ENCODE measurements around the gene TRIOBP.
"Not testable (repeated sequence)": the region's sequence is repeated elsewhere in the genome, so short reads cannot be mapped to it uniquely, and the experiment has no call there.

The TRIOBP gene

DNA sequence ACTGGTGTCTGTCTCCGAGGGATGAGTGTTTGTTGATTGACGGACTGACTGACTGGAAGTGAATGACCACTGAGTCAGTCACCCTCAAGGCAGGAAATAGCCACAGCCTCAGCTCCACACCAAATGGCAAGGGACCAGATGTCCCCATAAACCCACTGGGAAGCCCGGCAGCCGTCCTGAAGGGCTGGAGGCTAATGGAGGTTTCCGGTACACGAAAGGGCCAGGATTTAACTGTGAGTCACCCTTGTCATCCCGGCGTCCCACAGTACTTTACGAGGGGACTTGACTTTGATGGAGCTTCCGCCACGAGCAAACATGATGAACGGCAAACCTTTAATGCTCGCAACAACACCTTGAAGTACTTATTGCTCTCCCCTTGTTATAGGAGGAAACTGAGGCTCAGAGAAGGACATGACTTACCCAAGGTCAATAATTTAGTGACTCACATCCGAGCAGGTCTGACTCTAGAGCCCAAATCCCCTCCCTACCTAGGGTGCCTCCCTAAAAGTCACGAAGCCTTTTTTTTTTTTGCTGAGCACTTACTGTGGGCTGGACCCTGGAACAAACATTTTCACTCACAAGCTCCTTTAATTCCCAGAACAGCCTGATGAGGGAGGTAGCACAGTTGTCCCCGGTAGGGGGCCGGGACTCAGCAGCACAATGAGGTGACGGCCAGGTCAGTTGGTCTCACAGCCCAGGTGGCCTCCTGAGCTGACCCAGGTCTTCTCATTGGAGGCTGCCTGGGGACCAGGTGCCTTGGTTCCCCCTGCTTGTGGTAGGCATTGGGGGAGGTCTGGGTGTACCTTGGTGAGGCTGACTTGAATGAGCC, 85.7 kb downstream of the TRIOBP start:
- no peak for DNase-seq (ENCODE audit: low spot score in 2 of 2)
- Histone ChIP-seq H3K27me3 (ENCODE audit: low read depth) (no peaks in the 10 kb centered on the region), H3K4me3 (no peak overlapping the region), H3K4me1 (no peaks in the 10 kb centered on the region; the same call in 1 of the 2 replicates), H3K36me3 (replicated peaks) (no peaks in the 10 kb centered on the region), H3K9me3 (no peaks in the 10 kb centered on the region)
- in situ Hi-C loops (cut with MboI; ENCODE audit: low sequenced_read_pairs) = no loop called here

DNA sequence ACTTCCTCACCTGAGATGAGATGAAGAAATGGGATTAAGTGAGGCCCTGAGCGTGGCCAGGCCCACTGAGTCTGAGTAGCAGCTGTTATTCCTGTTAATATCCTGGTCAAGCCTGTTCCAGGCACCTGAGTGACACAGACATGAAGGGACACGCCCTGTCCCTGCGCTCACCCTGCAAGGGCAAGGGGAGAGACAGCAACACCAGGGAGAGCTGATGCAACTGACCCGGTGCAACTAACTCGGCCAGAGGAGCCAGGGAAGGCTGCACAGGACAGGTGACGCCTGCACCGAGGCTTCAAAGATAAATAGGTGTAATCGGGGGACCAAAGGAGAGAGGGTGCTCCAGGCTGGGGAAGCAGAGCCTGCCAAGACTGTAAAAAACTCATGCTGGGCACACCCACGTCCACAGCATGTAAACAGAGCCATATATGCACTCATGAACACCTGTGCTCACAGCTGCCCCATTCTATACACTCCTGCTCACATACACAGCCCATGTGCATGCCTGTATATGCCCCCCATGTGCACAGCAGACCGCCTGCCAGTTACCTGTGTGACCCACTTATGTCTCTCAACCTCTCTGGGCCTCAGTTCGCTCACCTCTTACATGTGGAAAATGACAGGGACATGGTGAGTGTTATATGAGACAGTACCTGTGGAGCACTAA, 88.1 kb downstream of the TRIOBP start:
- H3K36me3 ChIP-seq (replicated peaks) = no peaks in the 10 kb centered on the region
- no peak for DNase-seq (ENCODE audit: low spot score in 2 of 2)

DNA sequence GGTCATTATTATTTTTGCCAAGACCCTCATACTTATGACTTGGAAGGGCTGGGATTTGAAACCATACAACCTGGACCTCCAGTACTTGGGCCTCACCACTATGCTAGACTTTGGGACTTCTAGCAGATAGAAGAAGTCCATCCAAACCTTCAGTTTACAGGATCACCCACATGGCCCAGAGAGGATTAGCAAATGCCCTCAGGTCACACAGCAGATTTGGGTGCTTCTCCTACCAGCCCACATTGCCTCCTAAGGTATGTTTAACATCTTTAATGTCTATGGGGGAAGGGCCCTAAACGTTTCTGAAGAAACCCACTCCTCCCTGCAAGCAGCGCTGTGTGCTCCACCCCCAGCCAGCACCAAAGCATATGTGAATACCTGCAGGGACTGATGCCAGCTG, 93.4 kb downstream of the TRIOBP start:
- no peak overlapping the region for H3K4me3 ChIP-seq
- no peaks in the 10 kb centered on the region for H3K27me3 ChIP-seq (ENCODE audit: low read depth)
- H3K9me3 ChIP-seq = no peaks in the 10 kb centered on the region
- in situ Hi-C loops (cut with MboI; ENCODE audit: low sequenced_read_pairs) = no loop called here
- H3K36me3 ChIP-seq (replicated peaks) = no peaks in the 10 kb centered on the region
- H3K4me1 ChIP-seq = no peaks in the 10 kb centered on the region
- DNase-seq (ENCODE audit: low spot score in 2 of 2) = no peak

More for the DNA sequence above, 88.1 kb downstream of the TRIOBP start:
- Histone ChIP-seq H3K9me3 (no peaks in the 10 kb centered on the region), H3K27me3 (ENCODE audit: low read depth) (no peaks in the 10 kb centered on the region), H3K4me1 (no peaks in the 10 kb centered on the region), H3K4me3 (no peak overlapping the region)
- in situ Hi-C loops (cut with MboI; ENCODE audit: low sequenced_read_pairs) = no loop called here

DNA sequence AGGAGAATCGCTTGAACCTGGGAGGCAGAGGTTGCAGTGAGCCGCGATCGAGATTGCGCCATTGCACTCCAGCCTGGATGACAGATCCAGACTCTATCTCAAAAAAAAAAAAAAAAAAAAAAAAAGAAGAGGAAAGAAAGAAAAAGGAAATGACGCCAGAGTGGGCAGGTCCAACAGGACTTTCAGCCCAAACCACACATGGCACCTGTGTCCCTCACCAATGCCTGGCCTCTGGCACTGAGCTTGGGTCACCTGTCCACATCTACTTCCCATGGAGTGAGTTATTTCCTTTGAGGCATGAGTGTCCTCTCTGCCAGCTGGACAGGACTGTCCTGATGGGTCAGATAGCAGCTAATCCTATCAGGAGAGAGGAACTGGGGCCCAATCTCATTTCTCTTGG, 95.6 kb downstream of the TRIOBP start:
- no peaks in the 10 kb centered on the region for H3K4me1 ChIP-seq
- no peak overlapping the region for H3K4me3 ChIP-seq
- in situ Hi-C loops (cut with MboI; ENCODE audit: low sequenced_read_pairs) = no loop called here
- H3K9me3 ChIP-seq = no peaks in the 10 kb centered on the region
- DNase-seq (ENCODE audit: low spot score in 2 of 2) = no peak
- H3K27me3 ChIP-seq (ENCODE audit: low read depth) = no peaks in the 10 kb centered on the region
- H3K36me3 ChIP-seq (replicated peaks) = no peaks in the 10 kb centered on the region

DNA sequence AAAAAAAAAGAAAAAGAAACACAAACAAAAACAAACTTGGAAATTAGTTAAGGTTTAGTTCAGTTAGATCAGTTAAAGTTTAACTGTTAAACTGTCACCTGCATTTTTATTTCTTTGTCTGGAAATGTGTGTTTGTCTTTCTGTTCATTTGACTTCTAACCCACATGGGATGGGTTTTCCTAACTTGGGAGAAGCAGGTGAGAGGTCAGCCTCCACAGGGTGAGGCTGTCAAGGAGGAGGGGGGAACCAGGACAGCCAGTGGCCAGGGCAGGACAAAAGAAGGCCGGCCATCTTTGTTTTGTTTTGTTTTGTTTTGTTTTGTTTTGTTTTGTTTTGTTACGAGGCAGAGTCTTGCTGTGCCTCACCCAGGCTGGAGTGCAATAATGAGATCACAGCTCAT, 97.5 kb downstream of the TRIOBP start:
- DNase-seq (ENCODE audit: low spot score in 2 of 2) = no peak

DNA sequence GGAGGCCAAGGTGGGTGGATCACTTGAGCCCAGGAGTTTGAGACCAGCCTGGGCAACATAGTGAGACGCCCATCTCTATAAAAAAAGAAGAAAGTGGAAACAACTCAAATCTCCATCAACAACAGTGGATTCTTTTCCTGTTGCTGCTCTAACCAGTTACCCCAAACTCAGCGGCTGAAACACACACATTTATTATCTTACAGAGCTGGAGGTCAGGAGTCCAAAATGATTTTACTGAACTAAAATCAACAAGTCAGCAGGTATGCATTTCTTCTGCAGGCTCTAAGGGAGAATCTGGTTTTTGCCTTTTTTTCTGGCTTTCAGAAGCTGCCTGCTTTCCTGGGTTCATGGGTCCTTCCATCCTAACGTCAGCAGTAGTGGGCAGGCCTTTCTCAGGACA, 99.2 kb downstream of the TRIOBP start:
- Histone ChIP-seq H3K4me3 (no peak overlapping the region), H3K36me3 (replicated peaks) (no peaks in the 10 kb centered on the region), H3K27me3 (ENCODE audit: low read depth) (no peaks in the 10 kb centered on the region), H3K4me1 (no peaks in the 10 kb centered on the region), H3K9me3 (no peaks in the 10 kb centered on the region)
- no peak for DNase-seq (ENCODE audit: low spot score in 2 of 2)
- in situ Hi-C loops (cut with MboI; ENCODE audit: low sequenced_read_pairs) = no loop called here

More for the DNA sequence above, 97.5 kb downstream of the TRIOBP start:
- in situ Hi-C loops (cut with MboI; ENCODE audit: low sequenced_read_pairs) = no loop called here
- H3K36me3 ChIP-seq (replicated peaks) = no peaks in the 10 kb centered on the region
- H3K9me3 ChIP-seq = no peaks in the 10 kb centered on the region
- H3K4me3 ChIP-seq = no peak overlapping the region
- no peaks in the 10 kb centered on the region for H3K27me3 ChIP-seq (ENCODE audit: low read depth)
- H3K4me1 ChIP-seq = no peaks in the 10 kb centered on the region

DNA sequence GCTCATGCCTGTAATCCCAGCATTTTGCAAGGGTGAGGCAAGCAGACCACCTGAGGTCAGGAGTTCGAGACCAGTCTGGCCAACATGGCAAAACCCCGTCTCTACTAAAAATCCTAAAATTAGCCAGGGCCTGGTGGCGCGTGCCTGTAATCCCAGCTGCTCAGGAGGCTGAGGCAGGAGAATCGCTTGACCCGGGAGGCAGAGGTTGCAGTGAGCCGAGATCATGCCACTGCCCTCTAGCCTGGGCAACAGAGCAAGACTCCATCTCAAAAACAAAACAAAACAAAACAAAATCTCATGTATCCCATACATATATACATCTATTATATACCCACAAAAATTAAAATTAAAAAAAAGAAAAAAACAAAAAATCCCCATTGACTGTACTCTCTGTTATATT, 100.4 kb downstream of the TRIOBP start:
- H3K4me3 ChIP-seq; H3K27me3 ChIP-seq (ENCODE audit: low read depth); H3K9me3 ChIP-seq; H3K36me3 ChIP-seq (replicated peaks); in situ Hi-C loops (cut with MboI; ENCODE audit: low sequenced_read_pairs); DNase-seq (ENCODE audit: low spot score in 2 of 2); H3K4me1 ChIP-seq: not testable (repeated sequence)

DNA sequence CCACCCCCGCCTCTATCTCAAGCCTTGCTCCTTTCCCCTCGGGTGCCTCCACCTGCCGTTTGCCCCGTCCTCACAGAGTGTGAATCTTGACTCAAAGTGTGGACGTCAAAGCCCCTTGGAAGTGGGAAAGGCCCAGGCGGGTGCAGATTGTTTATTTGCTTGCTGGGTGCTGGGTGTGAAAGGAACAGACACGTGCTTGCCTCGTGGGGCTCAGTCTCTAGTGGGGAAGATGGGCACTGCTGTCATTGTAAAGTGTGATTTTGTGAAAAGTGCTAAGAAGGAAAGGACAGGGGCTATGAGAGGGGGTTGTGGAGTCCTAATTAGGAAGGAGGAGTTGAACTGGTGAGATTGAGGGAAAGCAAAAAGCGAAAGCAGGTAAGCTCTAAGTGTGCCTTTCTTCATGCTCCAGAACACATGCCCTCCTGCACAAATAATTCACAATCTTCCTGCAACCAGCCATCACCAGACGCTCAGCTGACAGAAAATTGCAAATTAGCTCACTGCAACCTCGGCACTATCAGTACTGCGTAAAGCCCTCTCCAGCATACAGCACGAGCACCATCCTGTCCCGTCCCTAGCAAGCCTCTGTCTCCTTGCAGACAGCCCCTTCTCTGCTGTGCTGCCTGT, 101.1 kb downstream of the TRIOBP start:
- Histone ChIP-seq H3K36me3 (replicated peaks) (no peaks in the 10 kb centered on the region), H3K4me3 (no peak overlapping the region), H3K9me3 (no peaks in the 10 kb centered on the region), H3K27me3 (ENCODE audit: low read depth) (no peaks in the 10 kb centered on the region), H3K4me1 (peaks cover 5% of the 10 kb centered on the region; the same call in 1 of the 2 replicates)
- DNase-seq (ENCODE audit: low spot score in 2 of 2) = no peak
- in situ Hi-C loops (cut with MboI; ENCODE audit: low sequenced_read_pairs) = no loop called here

DNA sequence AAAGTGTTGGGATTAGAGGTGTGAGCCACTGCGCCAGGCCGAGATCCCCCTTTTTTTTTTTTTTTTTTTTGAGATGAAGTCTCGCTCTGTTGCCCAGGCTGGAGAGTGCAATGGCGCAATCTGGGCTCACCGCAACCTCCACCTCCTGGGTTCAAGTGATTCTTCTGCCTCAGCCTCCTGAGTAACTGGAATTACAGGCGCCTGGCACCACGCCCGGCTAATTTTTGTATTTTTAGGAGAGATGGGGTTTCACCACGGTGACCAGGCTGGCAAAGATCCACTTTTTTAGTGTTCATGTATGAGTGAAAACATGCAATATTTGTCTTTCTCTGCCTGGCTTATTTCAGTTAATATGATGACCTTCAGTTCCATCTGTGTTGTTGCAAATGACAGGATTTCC, 103.1 kb downstream of the TRIOBP start:
- DNase-seq (ENCODE audit: low spot score in 2 of 2); H3K9me3 ChIP-seq; in situ Hi-C loops (cut with MboI; ENCODE audit: low sequenced_read_pairs); H3K4me3 ChIP-seq; H3K4me1 ChIP-seq; H3K27me3 ChIP-seq (ENCODE audit: low read depth); H3K36me3 ChIP-seq (replicated peaks): not testable (repeated sequence)

DNA sequence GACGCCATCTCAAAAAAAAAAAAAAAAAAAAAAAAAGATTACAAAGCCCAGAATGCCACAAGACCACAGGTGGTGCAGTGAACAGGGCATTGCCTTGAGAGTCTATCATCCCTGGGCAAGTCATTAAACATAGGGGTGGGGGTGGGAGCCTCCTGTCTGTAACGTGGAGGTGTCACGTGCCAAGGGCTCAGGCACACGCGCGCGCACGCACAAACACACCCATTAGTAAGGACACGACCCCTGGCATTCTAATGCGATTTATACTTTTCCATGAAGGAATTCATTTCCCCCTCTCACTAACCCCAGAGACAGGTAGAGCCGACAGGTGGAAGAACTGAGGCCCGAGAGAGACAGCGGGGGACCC, 105.1 kb downstream of the TRIOBP start:
- H3K4me3 ChIP-seq = peak overlapping the region; percentile 51
- no peaks in the 10 kb centered on the region for H3K36me3 ChIP-seq (replicated peaks)
- H3K27me3 ChIP-seq (ENCODE audit: low read depth) = peaks cover 5% of the 10 kb centered on the region
- peak in 1 of 2 experiments; percentile 50 for DNase-seq (ENCODE audit: low spot score in 2 of 2)
- H3K4me1 ChIP-seq = peaks cover 5% of the 10 kb centered on the region; the same call in 1 of the 2 replicates
- in situ Hi-C loops (cut with MboI; ENCODE audit: low sequenced_read_pairs) = no loop called here
- H3K9me3 ChIP-seq = no peaks in the 10 kb centered on the region

DNA sequence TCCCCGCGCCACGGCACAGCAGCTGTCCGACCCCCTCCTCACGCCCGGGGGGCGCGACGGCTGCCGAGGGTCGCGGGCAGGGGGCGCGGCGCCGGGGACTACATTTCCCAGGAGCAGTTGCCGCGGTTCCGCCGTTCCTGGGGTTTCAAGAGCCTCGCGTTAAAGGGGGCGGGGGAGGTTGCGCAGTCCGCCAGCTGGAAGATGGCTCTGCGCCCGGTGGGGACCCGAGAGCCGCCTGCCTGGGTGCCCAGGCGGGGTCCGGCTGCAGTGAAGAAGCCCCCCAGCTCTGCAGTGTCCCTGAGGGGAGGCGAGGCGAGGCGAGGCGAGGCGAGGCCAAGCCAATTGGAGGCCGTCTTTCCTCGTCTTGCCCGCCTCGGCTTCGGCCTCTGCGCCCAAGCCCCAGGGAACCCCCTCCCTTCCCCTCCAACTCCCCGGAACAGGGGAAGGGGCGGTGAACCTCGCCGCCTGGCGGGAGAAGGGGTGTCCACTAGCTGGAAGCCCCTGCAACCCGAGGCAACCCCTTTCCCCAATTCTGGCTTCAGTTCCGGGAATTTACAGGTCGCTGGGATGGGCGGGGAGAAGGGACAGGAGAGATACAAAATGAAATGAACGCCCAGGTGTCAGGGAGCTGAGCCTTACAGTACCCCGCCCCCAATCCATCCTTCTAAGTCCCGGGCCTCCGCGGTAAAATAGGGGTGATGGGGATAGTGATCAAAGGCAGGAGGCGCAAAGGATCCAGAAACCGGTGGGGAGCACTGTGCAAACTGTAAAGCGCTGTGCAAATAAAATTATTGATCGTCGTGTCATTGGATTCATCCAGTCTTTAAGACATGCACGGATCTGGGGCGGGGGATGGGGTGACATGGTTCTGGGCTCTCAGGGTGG, 105.7 kb downstream of the TRIOBP start:
- Histone ChIP-seq H3K9me3 (no peaks in the 10 kb centered on the region), H3K4me3 (peak overlapping the region; percentile 51), H3K36me3 (replicated peaks) (no peaks in the 10 kb centered on the region), H3K27me3 (ENCODE audit: low read depth) (peaks cover 5% of the 10 kb centered on the region), H3K4me1 (peaks cover 10% of the 10 kb centered on the region)
- DNase-seq (ENCODE audit: low spot score in 2 of 2) = peak; percentile 56 to 79
- in situ Hi-C loops (cut with MboI; ENCODE audit: low sequenced_read_pairs) = no loop called here

DNA sequence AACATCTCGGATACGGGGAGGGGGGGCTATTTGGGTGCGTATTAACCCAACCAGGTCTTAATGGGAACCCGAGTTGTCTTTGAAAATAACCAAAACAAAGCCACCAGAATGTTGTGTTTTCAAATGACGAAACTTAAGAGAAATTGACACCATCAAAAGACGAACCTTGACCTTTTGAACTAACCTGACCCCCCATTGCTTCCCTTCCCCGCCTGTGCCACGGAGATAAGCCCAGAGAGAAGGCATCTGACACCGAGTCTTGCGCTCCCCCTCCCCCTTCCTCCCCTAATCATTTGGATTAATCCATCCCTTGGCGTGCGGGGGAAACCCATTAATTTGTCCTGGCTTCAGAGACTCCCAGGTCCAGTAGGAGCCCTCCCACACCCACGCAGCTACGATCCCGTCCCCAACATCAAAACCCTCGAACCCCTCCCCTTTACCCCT, 106.4 kb downstream of the TRIOBP start:
- in situ Hi-C loops (cut with MboI; ENCODE audit: low sequenced_read_pairs) = no loop called here
- H3K9me3 ChIP-seq = no peaks in the 10 kb centered on the region
- no peaks in the 10 kb centered on the region for H3K36me3 ChIP-seq (replicated peaks)
- H3K27me3 ChIP-seq (ENCODE audit: low read depth) = peaks cover 5% of the 10 kb centered on the region
- no peak overlapping the region for H3K4me3 ChIP-seq
- no peak for DNase-seq (ENCODE audit: low spot score in 2 of 2)
- peaks cover 10% of the 10 kb centered on the region for H3K4me1 ChIP-seq

DNA sequence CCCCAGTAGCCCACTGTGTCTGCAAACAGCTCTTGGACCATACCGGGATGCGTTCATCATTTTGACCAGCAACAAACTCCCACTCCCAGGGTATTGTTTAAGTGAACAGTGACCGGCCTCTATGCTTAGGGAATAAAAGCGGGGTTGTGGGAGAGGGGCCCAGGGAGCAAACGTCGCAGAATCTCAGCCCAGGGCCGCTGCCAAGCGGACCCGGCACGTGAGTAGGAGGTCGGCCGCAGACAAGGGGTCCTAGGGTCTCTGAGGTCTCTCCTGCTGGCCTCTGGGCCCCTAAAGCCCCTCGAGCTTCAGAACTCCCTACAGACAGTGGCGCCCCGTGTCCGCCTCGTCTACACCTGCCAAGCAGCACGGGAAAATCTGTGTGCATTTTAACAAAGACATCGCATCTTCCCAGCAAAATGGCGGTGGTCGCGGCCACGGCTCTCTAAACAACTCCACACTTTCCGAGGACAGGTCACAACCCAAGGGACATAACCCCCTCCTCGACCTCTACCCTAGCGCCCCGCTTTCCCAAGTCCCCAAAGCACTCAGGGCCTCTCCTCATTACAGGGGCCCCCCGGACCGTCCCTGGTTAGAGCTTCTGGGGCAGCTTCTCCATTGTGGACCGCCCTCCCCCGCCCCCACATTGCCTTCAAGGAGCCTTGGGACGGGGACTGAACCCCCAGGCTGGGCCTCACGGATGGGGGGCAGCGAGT, 106.9 kb downstream of the TRIOBP start:
- Histone ChIP-seq H3K4me3 (no peak overlapping the region), H3K27me3 (ENCODE audit: low read depth) (peaks cover 5% of the 10 kb centered on the region), H3K9me3 (no peaks in the 10 kb centered on the region), H3K36me3 (replicated peaks) (no peaks in the 10 kb centered on the region), H3K4me1 (peaks cover 10% of the 10 kb centered on the region)
- DNase-seq (ENCODE audit: low spot score in 2 of 2) = no peak
- in situ Hi-C loops (cut with MboI; ENCODE audit: low sequenced_read_pairs) = no loop called here

All from HAP-1 (cell line).